CD14-positive monocyte (primary cell): ENCODE data around the gene RBMS3. TPM values are rescaled to one million over a fixed set of nuclear protein-coding genes. Genes with fewer than 3 reads are reported as not detected.
"Not testable (repeated sequence)": the region's sequence is repeated elsewhere in the genome, so short reads cannot be mapped to it uniquely, and the experiment has no call there.

Experiments used
- DNase-seq, 3 donors: peaks; one replicate each; pipeline ENCODE4 v3.0.0-alpha.2; 2011 to 2022
- H2AFZ ChIP-seq: 2 replicates; pipeline ENCODE4 v1.6.0; 2012; ENCODE audit warnings: mild to moderate bottlenecking, low read depth, low read length, inconsistent platforms; ENCODE audit not compliant: insufficient read depth, poor library complexity, severe bottlenecking
- H3K27ac ChIP-seq, 2 donors: 1 replicate in 1 of 2; 2 replicates in 1 of 2; pipeline ENCODE4 v1.5.1; 2012 to 2013; ENCODE audit warnings: low read length in 2 of 2, control low read depth in 1 of 2, inconsistent platforms in 1 of 2, low read depth in 1 of 2, mild to moderate bottlenecking in 1 of 2
- H3K27me3 ChIP-seq, 2 donors: one replicate each; pipeline versions ENCODE4 v1.6.0 to v1.6.1; 2011 to 2013; ENCODE audit warnings: low read length in 2 of 2; ENCODE audit not compliant: control insufficient read depth in 2 of 2, insufficient read depth in 2 of 2
- H3K36me3 ChIP-seq, 2 donors: replicated peaks in 1 of 2; 1 replicate in 1 of 2; 2 replicates in 1 of 2; pipeline versions ENCODE4 v1.5.1 to v1.6.1; 2012 to 2013; ENCODE audit warnings: low read length in 2 of 2, control low read depth in 1 of 2, inconsistent platforms in 1 of 2, mild to moderate bottlenecking in 1 of 2; ENCODE audit not compliant: insufficient read depth in 2 of 2, control insufficient read depth in 1 of 2
- H3K4me1 ChIP-seq, 2 donors: 1 replicate in 1 of 2; 2 replicates in 1 of 2; pipeline versions ENCODE4 v1.5.1 to v1.6.1; 2012 to 2013; ENCODE audit warnings: low read length in 2 of 2, control low read depth in 1 of 2, inconsistent platforms in 1 of 2, mild to moderate bottlenecking in 1 of 2, moderate library complexity in 1 of 2; ENCODE audit not compliant: insufficient read depth in 2 of 2, control insufficient read depth in 1 of 2
- H3K4me2 ChIP-seq: replicated peaks from 2 replicates; pipeline ENCODE3; 2012; ENCODE audit warnings: low read length, moderate library complexity, mild to moderate bottlenecking; ENCODE audit not compliant: poor library complexity, severe bottlenecking; ENCODE audit errors: extremely low read depth
- H3K4me3 ChIP-seq, 3 experiments: fragments of 200-600 bp in 1 of 3; sonication (generic) in 1 of 3; replicated peaks in 1 of 3; 1 replicate in 2 of 3; 2 replicates in 1 of 3; pipeline ENCODE4 v1.5.1; 2011 to 2013; ENCODE audit warnings: low read length in 3 of 3, mild to moderate bottlenecking in 3 of 3, control low read depth in 2 of 3, low read depth in 2 of 3, inconsistent platforms in 1 of 3, moderate library complexity in 1 of 3
- H3K79me2 ChIP-seq: 2 replicates; pipeline ENCODE4 v1.6.0; 2012; ENCODE audit warnings: mild to moderate bottlenecking, control low read depth, inconsistent platforms, low read length, moderate library complexity; ENCODE audit not compliant: insufficient read depth
- H3K9ac ChIP-seq: 2 replicates; pipeline ENCODE4 v1.6.0; 2017; ENCODE audit warnings: low read length, mild to moderate bottlenecking; ENCODE audit not compliant: insufficient read depth, poor library complexity, severe bottlenecking
- H3K9me3 ChIP-seq, 2 donors: replicated peaks in 1 of 2; 1 replicate in 1 of 2; 2 replicates in 1 of 2; pipeline versions ENCODE4 v1.5.1 to v1.6.1; 2012 to 2013; ENCODE audit warnings: low read length in 2 of 2, control low read depth in 1 of 2; ENCODE audit not compliant: control insufficient read depth in 1 of 2, insufficient read depth in 1 of 2
- H4K20me1 ChIP-seq: 2 replicates; pipeline ENCODE4 v1.6.0; 2012; ENCODE audit warnings: mild to moderate bottlenecking, low read length, control low read depth, moderate library complexity; ENCODE audit not compliant: insufficient read depth
- H3K27ac Mint-ChIP-seq, 7 donors: one replicate each; pipeline ENCODE4 v1.8.0; 2020; ENCODE audit warnings: mild to moderate bottlenecking in 7 of 7, mixed read lengths in 7 of 7, moderate library complexity in 6 of 7, inconsistent platforms in 2 of 7
- H3K27me3 Mint-ChIP-seq, 3 donors: one replicate each; pipeline ENCODE4 v1.8.0; 2021 to 2022; ENCODE audit warnings: low read depth in 3 of 3, mild to moderate bottlenecking in 3 of 3, mixed read lengths in 3 of 3, moderate library complexity in 3 of 3, inconsistent platforms in 1 of 3
- H3K36me3 Mint-ChIP-seq, 2 donors: one replicate each; pipeline ENCODE4 v1.8.0; 2020; ENCODE audit warnings: mixed read lengths in 2 of 2, inconsistent platforms in 1 of 2, mild to moderate bottlenecking in 1 of 2
- H3K4me1 Mint-ChIP-seq: one replicate; pipeline ENCODE4 v1.8.0; 2020; ENCODE audit warnings: mild to moderate bottlenecking, mixed read lengths
- H3K4me3 Mint-ChIP-seq, 2 donors: one replicate each; pipeline ENCODE4 v1.8.0; 2020; ENCODE audit warnings: mild to moderate bottlenecking in 2 of 2, mixed read lengths in 2 of 2, moderate library complexity in 1 of 2
- H3K9me3 Mint-ChIP-seq, 7 donors: one replicate each; pipeline ENCODE4 v1.8.0; 2020 to 2022; ENCODE audit warnings: mixed read lengths in 7 of 7, mild to moderate bottlenecking in 6 of 7, moderate library complexity in 6 of 7, inconsistent platforms in 2 of 7
- WGBS: methylation state at CpG from one replicate; pipeline ENCODE4 v1.1.5; 2013; ENCODE audit warnings: missing lambda C conversion rate; ENCODE audit not compliant: insufficient coverage; 5-methylcytosine and 5-hydroxymethylcytosine counted together
- intact Hi-C, 2 donors: fragments of 100-400 bp; cut with micrococcal nuclease; formaldehyde crosslinking; loops; one replicate each; pipeline versions ENCODE4 v1.15.0 to v1.15.1; 2023
- polyA plus RNA-seq, 3 donors: library from polyadenylated mRNA; depleted of rRNA in 1 of 3; unstranded in 2 of 3; stranded (reverse) in 1 of 3; fragments of 300-500 nt in 2 of 3; fragments of >200 nt in 1 of 3; fragmentation: Illumina TruSeq in 2 of 3; gene quantifications; 1 replicate in 2 of 3; 2 replicates in 1 of 3; pipeline ENCODE4 v1.2.3, GENCODE V29; 2012 to 2021
- TF ChIP-seq, protein P1 (sequence below): fragments of 200-600 bp; IDR thresholded peaks from one replicate; pipeline ENCODE4 v1.8.0; 2022; ENCODE audit warnings: antibody characterized with exemption, mild to moderate bottlenecking

The RBMS3 gene
- polyA plus RNA-seq, 3 donors, result not detected

DNA sequence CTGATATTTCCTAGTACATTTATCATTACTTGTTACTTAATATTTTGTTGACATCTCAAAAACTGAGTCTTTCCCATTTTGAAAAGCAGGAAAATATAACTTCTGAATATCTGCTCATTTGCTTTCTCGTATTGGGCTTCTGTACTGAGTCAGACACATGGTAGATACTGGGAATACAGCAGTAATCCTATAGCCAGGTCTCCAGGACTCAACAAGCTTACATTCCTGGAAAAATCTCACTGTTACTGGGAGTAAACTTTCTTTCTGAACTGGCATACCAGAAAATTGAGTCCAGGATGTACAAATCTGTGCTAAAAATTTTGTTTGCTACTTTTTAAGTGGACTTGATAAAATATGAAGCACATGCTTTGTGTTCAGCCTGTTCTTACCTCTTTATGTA lies 240.4 kb downstream of the RBMS3 start:
- H4K20me1 ChIP-seq, result no peaks in the 10 kb centered on the region
- H3K27ac ChIP-seq, result no peak overlapping the region
- TF ChIP-seq, protein P1, sequence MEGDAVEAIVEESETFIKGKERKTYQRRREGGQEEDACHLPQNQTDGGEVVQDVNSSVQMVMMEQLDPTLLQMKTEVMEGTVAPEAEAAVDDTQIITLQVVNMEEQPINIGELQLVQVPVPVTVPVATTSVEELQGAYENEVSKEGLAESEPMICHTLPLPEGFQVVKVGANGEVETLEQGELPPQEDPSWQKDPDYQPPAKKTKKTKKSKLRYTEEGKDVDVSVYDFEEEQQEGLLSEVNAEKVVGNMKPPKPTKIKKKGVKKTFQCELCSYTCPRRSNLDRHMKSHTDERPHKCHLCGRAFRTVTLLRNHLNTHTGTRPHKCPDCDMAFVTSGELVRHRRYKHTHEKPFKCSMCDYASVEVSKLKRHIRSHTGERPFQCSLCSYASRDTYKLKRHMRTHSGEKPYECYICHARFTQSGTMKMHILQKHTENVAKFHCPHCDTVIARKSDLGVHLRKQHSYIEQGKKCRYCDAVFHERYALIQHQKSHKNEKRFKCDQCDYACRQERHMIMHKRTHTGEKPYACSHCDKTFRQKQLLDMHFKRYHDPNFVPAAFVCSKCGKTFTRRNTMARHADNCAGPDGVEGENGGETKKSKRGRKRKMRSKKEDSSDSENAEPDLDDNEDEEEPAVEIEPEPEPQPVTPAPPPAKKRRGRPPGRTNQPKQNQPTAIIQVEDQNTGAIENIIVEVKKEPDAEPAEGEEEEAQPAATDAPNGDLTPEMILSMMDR, result no peak
- intact Hi-C loops, result no loop called here
- peaks cover 0 to 7% (median 0%) of the 10 kb centered on the region in 7 donors for H3K9me3 Mint-ChIP-seq
- H3K27me3 Mint-ChIP-seq, result peaks cover 0 to 5% (median 1%) of the 10 kb centered on the region in 3 donors
- no peak overlapping the region for H3K4me3 ChIP-seq
- H3K36me3 Mint-ChIP-seq, result no peaks in the 10 kb centered on the region
- H3K27ac Mint-ChIP-seq, result no peak overlapping the region
- no peaks in the 10 kb centered on the region for H3K9me3 ChIP-seq
- no peak for DNase-seq
- H3K4me1 ChIP-seq, result no peaks in the 10 kb centered on the region
- H3K36me3 ChIP-seq, result no peaks in the 10 kb centered on the region
- H3K27me3 ChIP-seq, result no peaks in the 10 kb centered on the region
- no peak overlapping the region for H3K4me3 Mint-ChIP-seq
- no peaks in the 10 kb centered on the region for H3K4me1 Mint-ChIP-seq
- H3K9ac ChIP-seq, result no peak overlapping the region
- H3K79me2 ChIP-seq, result no peaks in the 10 kb centered on the region
- H3K4me2 ChIP-seq, result no peak overlapping the region
- WGBS, result 100% methylated on average over 1 of the region's 1 CpG
- no peak overlapping the region for H2AFZ ChIP-seq

DNA sequence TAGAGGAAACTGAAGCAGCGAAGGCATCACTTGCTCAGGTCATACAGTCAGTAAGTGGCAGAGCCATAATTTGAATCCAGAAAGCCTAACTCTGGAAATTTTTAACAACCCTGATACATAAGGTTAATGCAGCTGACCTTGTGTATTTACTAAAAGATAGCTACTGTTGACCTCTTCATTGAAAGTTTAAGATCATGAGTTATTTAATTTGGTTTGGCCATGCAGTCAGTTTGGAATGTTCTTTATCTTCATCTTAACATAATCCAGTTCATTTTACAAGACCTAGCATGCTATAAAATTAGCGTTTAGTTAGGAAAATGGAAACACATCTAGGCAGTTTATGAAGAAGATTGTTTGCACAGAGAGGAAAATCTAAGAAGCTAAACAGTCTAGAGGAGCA lies 240.9 kb downstream of the RBMS3 start:
- Histone ChIP-seq H3K36me3 (no peaks in the 10 kb centered on the region), H3K9me3 (no peaks in the 10 kb centered on the region), H3K4me1 (no peaks in the 10 kb centered on the region), H3K27ac (no peak overlapping the region), H3K4me3 (no peak overlapping the region), H2AFZ (no peak overlapping the region), H3K9ac (no peak overlapping the region), H3K4me2 (no peak overlapping the region), H3K27me3 (no peaks in the 10 kb centered on the region), H3K79me2 (no peaks in the 10 kb centered on the region), H4K20me1 (no peaks in the 10 kb centered on the region)
- intact Hi-C loops, result no loop called here
- Mint-ChIP-seq H3K27me3 (peaks cover 0 to 5% (median 1%) of the 10 kb centered on the region in 3 donors), H3K27ac (no peak overlapping the region), H3K4me3 (no peak overlapping the region), H3K36me3 (no peaks in the 10 kb centered on the region), H3K9me3 (peaks cover 0 to 8% (median 0%) of the 10 kb centered on the region in 7 donors), H3K4me1 (no peaks in the 10 kb centered on the region)
- DNase-seq, result no peak
- TF ChIP-seq, protein P1, result no peak
- no CpG with 5 or more reads among the region's 2 CpGs for WGBS

DNA sequence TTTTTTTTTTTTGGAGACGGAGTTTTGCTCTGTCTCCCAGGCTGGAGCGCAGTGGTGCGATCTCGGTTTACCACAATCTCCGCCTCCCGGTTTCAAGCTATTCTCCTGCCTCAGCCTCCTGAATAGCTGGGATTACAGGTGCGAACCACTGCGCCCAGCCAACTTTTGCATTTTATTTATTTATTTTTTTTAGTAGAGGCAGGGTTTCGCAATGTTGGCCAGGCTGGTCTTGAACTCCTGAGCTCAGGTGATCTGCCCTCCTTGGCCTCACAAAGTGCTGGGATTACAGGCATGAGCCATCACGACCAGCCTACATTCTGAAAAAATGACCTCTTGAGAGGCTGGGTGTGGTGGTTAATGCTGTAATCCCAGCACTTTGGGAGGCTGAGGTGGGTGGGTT lies 243.6 kb downstream of the RBMS3 start:
- H3K4me3 Mint-ChIP-seq, H3K27me3 ChIP-seq, H3K4me2 ChIP-seq, H3K36me3 ChIP-seq, H3K79me2 ChIP-seq, DNase-seq, H3K36me3 Mint-ChIP-seq, H3K4me1 ChIP-seq, H3K4me3 ChIP-seq, H3K27ac ChIP-seq, H3K9me3 ChIP-seq, H3K9me3 Mint-ChIP-seq, H4K20me1 ChIP-seq, H3K9ac ChIP-seq, H3K27me3 Mint-ChIP-seq, H3K27ac Mint-ChIP-seq, H3K4me1 Mint-ChIP-seq, H2AFZ ChIP-seq, intact Hi-C loops: not testable (repeated sequence)
- WGBS, result 83% methylated on average over 2 of the region's 10 CpGs
